Mammary epithelial cell (primary cell): Measurements from ENCODE around the gene OR8J1.

ENCODE experiments used
- EZH2 ChIP-seq: IDR thresholded peaks from 2 replicates; pipeline ENCODE4 v1.6.1; 2012; ENCODE audit warnings: low read length, inconsistent platforms, borderline replicate concordance
- TF ChIP-seq, protein P1 (sequence below), 2 donors: IDR thresholded peaks in 1 of 2; conservative IDR thresholded peaks in 1 of 2; 2 replicates each; pipeline ENCODE4 v1.5.1; 2011 to 2012; ENCODE audit warnings: inconsistent platforms in 2 of 2, low read length in 2 of 2, mild to moderate bottlenecking in 2 of 2, control low read depth in 1 of 2, low read depth in 1 of 2; ENCODE audit not compliant: insufficient read depth in 1 of 2; ENCODE audit errors: extremely low read depth in 1 of 2

DNA sequence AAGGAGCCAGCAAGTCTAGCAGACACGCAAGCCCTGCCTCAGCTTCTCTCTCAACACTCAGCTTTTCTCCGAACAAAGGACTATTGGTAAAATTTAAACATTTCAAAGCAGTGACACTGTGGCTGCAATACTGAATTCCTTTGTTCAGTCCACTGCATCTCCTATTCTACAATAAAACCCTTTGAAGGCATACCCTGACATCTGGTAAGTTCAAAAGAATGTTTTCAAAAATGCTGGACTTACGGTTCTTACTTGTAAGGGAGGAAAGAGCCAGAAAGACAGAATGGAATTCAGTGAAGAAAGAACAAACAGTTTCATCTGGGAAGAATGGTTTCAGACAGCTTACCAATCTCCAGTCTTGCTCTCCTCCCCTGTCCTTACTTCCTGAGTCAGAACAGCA lies 20.9 kb upstream of the OR8J1 start:
- TF ChIP-seq, protein P1, sequence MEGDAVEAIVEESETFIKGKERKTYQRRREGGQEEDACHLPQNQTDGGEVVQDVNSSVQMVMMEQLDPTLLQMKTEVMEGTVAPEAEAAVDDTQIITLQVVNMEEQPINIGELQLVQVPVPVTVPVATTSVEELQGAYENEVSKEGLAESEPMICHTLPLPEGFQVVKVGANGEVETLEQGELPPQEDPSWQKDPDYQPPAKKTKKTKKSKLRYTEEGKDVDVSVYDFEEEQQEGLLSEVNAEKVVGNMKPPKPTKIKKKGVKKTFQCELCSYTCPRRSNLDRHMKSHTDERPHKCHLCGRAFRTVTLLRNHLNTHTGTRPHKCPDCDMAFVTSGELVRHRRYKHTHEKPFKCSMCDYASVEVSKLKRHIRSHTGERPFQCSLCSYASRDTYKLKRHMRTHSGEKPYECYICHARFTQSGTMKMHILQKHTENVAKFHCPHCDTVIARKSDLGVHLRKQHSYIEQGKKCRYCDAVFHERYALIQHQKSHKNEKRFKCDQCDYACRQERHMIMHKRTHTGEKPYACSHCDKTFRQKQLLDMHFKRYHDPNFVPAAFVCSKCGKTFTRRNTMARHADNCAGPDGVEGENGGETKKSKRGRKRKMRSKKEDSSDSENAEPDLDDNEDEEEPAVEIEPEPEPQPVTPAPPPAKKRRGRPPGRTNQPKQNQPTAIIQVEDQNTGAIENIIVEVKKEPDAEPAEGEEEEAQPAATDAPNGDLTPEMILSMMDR (conservative IDR thresholded peaks at IDR 0.05 in 1 of 2, IDR thresholded peaks at IDR 0.05 in 1 of 2; ENCODE audit: extremely low read depth in 1 of 2, insufficient read depth in 1 of 2, low read depth in 1 of 2, low read length in 2 of 2): no peak
- no peak for TF ChIP-seq EZH2
